Neutrophil (primary cell): ENCODE data around the gene DNAJC17.

ENCODE experiments used
- H3K27ac ChIP-seq: fragments of 200-600 bp; sonication (generic); 2 replicates; pipeline ENCODE4 v1.5.1; 2016; ENCODE audit warnings: mild to moderate bottlenecking, moderate library complexity
- H3K27me3 ChIP-seq: fragments of 200-600 bp; sonication (generic); 2 replicates; pipeline ENCODE4 v1.6.0; 2016; ENCODE audit warnings: mild to moderate bottlenecking
- H3K36me3 ChIP-seq: fragments of 200-600 bp; sonication (generic); 2 replicates; pipeline ENCODE4 v1.5.1; 2017
- H3K4me1 ChIP-seq, 2 experiments: fragments of 200-600 bp in 1 of 2; sonication (generic) in 1 of 2; 1 replicate in 1 of 2; 2 replicates in 1 of 2; pipeline versions ENCODE4 v1.5.1 to v1.6.1; 2013 to 2016; ENCODE audit warnings: low read depth in 1 of 2, low read length in 1 of 2, mild to moderate bottlenecking in 1 of 2, moderate library complexity in 1 of 2; ENCODE audit not compliant: control insufficient read depth in 1 of 2, insufficient read depth in 1 of 2
- H3K4me3 ChIP-seq, 2 experiments: fragments of 200-600 bp in 1 of 2; sonication (generic) in 1 of 2; 1 replicate in 1 of 2; 2 replicates in 1 of 2; pipeline ENCODE4 v1.5.1; 2013 to 2016; ENCODE audit warnings: low read depth in 1 of 2, low read length in 1 of 2, mild to moderate bottlenecking in 1 of 2, moderate library complexity in 1 of 2
- H3K9me3 ChIP-seq: fragments of 200-600 bp; sonication (generic); 2 replicates; pipeline ENCODE4 v1.5.1; 2016
- CTCF ChIP-seq: fragments of 200-600 bp; sonication (generic); IDR thresholded peaks from 2 replicates; pipeline ENCODE4 v1.5.1; 2016; ENCODE audit warnings: antibody characterized with exemption

The DNAJC17 gene

GRCh38 chr15:40776537-40777141, 30.6 kb downstream of the DNAJC17 start:
- Histone ChIP-seq H3K4me3 (no peak overlapping the region), H3K27ac (no peak overlapping the region), H3K9me3 (no peaks in the 10 kb centered on the region), H3K36me3 (peaks cover 77% of the 10 kb centered on the region), H3K4me1 (no peaks in the 10 kb centered on the region), H3K27me3 (no peaks in the 10 kb centered on the region)
- no peak for TF ChIP-seq CTCF

- TF ChIP-seq CTCF, result no peak
- H3K9me3 ChIP-seq, result no peaks in the 10 kb centered on the region
- no peak overlapping the region for H3K27ac ChIP-seq
- H3K36me3 ChIP-seq, result peaks cover 83% of the 10 kb centered on the region
- H3K4me3 ChIP-seq, result no peak overlapping the region
- no peaks in the 10 kb centered on the region for H3K27me3 ChIP-seq
- H3K4me1 ChIP-seq, result no peaks in the 10 kb centered on the region
Observed at GRCh38 chr15:40775740-40776536, 31.3 kb downstream of the DNAJC17 start.

GRCh38 chr15:40775007-40775406, 32.3 kb downstream of the DNAJC17 start:
- no peak for TF ChIP-seq CTCF
- Histone ChIP-seq H3K27ac (no peak overlapping the region), H3K27me3 (no peaks in the 10 kb centered on the region), H3K4me3 (no peak overlapping the region), H3K36me3 (peaks cover 90% of the 10 kb centered on the region), H3K4me1 (peaks cover under 1 to 1% of the 10 kb centered on the region in 2 experiments), H3K9me3 (no peaks in the 10 kb centered on the region)

GRCh38 chr15:40773902-40774301, 33.4 kb downstream of the DNAJC17 start:
- Histone ChIP-seq H3K4me3 (no peak overlapping the region), H3K4me1 (peaks cover 11 to 12% of the 10 kb centered on the region in 2 experiments), H3K9me3 (no peaks in the 10 kb centered on the region), H3K27me3 (no peaks in the 10 kb centered on the region), H3K36me3 (peaks cover 83% of the 10 kb centered on the region), H3K27ac (no peak overlapping the region)
- TF ChIP-seq CTCF, result no peak

GRCh38 chr15:40773496-40773895, 33.8 kb downstream of the DNAJC17 start:
- no peak for TF ChIP-seq CTCF
- Histone ChIP-seq H3K4me1 (peaks cover 16% of the 10 kb centered on the region in 2 experiments), H3K9me3 (no peaks in the 10 kb centered on the region), H3K4me3 (no peak overlapping the region), H3K27ac (no peak overlapping the region), H3K27me3 (no peaks in the 10 kb centered on the region), H3K36me3 (peaks cover 79% of the 10 kb centered on the region)
